ENCODE measurements around the gene PSMB7.

PSMB7 gene

GRCh38 chr9:124359426-124359825 is 55.8 kb downstream of the PSMB7 start:
- H3K27ac ChIP-seq (ENCODE audit: low read depth, low read length): no peak overlapping the region
- no peak overlapping the region for H3K4me3 ChIP-seq (ENCODE audit: low read depth in 1 of 2, low read length in 2 of 2)
- no peak overlapping the region for H3K9ac ChIP-seq (ENCODE audit: low read depth in 1 of 2, low read length in 2 of 2)
- H3K4me1 ChIP-seq (ENCODE audit: control insufficient read depth in 1 of 2, insufficient read depth in 2 of 2, low read length in 2 of 2): no peaks in the 10 kb centered on the region
- no peaks in the 10 kb centered on the region for H3K9me3 ChIP-seq (ENCODE audit: control insufficient read depth in 1 of 2, low read length in 2 of 2)
- H3K36me3 ChIP-seq (ENCODE audit: control insufficient read depth in 1 of 2, insufficient read depth in 2 of 2, low read length in 2 of 2): peaks cover 10 to 30% of the 10 kb centered on the region in 2 donors
- H3K27me3 ChIP-seq (ENCODE audit: control insufficient read depth in 1 of 2, insufficient read depth in 2 of 2, low read length in 2 of 2): no peaks in the 10 kb centered on the region

- Histone ChIP-seq H3K36me3 (ENCODE audit: control insufficient read depth in 1 of 2, insufficient read depth in 2 of 2, low read length in 2 of 2) (peaks cover 12 to 37% of the 10 kb centered on the region in 2 donors), H3K27me3 (ENCODE audit: control insufficient read depth in 1 of 2, insufficient read depth in 2 of 2, low read length in 2 of 2) (no peaks in the 10 kb centered on the region), H3K27ac (ENCODE audit: low read depth, low read length) (no peak overlapping the region), H3K9ac (ENCODE audit: low read depth in 1 of 2, low read length in 2 of 2) (no peak overlapping the region), H3K9me3 (ENCODE audit: control insufficient read depth in 1 of 2, low read length in 2 of 2) (no peaks in the 10 kb centered on the region), H3K4me1 (ENCODE audit: control insufficient read depth in 1 of 2, insufficient read depth in 2 of 2, low read length in 2 of 2) (no peaks in the 10 kb centered on the region), H3K4me3 (ENCODE audit: low read depth in 1 of 2, low read length in 2 of 2) (no peak overlapping the region)
Measured at GRCh38 chr9:124358631-124359030, 56.6 kb downstream of the PSMB7 start.

GRCh38 chr9:124357721-124358361 is 57.4 kb downstream of the PSMB7 start:
- Histone ChIP-seq H3K9ac (ENCODE audit: low read depth in 1 of 2, low read length in 2 of 2) (no peak overlapping the region), H3K27me3 (ENCODE audit: control insufficient read depth in 1 of 2, insufficient read depth in 2 of 2, low read length in 2 of 2) (no peaks in the 10 kb centered on the region), H3K4me1 (ENCODE audit: control insufficient read depth in 1 of 2, insufficient read depth in 2 of 2, low read length in 2 of 2) (no peaks in the 10 kb centered on the region), H3K36me3 (ENCODE audit: control insufficient read depth in 1 of 2, insufficient read depth in 2 of 2, low read length in 2 of 2) (peaks cover 20 to 45% of the 10 kb centered on the region in 2 donors), H3K9me3 (ENCODE audit: control insufficient read depth in 1 of 2, low read length in 2 of 2) (no peaks in the 10 kb centered on the region), H3K4me3 (ENCODE audit: low read depth in 1 of 2, low read length in 2 of 2) (no peak overlapping the region), H3K27ac (ENCODE audit: low read depth, low read length) (no peak overlapping the region)

GRCh38 chr9:124356745-124357390 is 58.4 kb downstream of the PSMB7 start:
- Histone ChIP-seq H3K9me3 (ENCODE audit: control insufficient read depth in 1 of 2, low read length in 2 of 2) (no peaks in the 10 kb centered on the region), H3K9ac (ENCODE audit: low read depth in 1 of 2, low read length in 2 of 2) (no peak overlapping the region), H3K27me3 (ENCODE audit: control insufficient read depth in 1 of 2, insufficient read depth in 2 of 2, low read length in 2 of 2) (no peaks in the 10 kb centered on the region), H3K4me1 (ENCODE audit: control insufficient read depth in 1 of 2, insufficient read depth in 2 of 2, low read length in 2 of 2) (no peaks in the 10 kb centered on the region), H3K4me3 (ENCODE audit: low read depth in 1 of 2, low read length in 2 of 2) (no peak overlapping the region), H3K36me3 (ENCODE audit: control insufficient read depth in 1 of 2, insufficient read depth in 2 of 2, low read length in 2 of 2) (peaks cover 28 to 55% of the 10 kb centered on the region in 2 donors), H3K27ac (ENCODE audit: low read depth, low read length) (no peak overlapping the region)

- H3K4me3 ChIP-seq (ENCODE audit: low read depth in 1 of 2, low read length in 2 of 2): no peak overlapping the region
- H3K4me1 ChIP-seq (ENCODE audit: control insufficient read depth in 1 of 2, insufficient read depth in 2 of 2, low read length in 2 of 2): no peaks in the 10 kb centered on the region
- H3K27me3 ChIP-seq (ENCODE audit: control insufficient read depth in 1 of 2, insufficient read depth in 2 of 2, low read length in 2 of 2): no peaks in the 10 kb centered on the region
- no peak overlapping the region for H3K27ac ChIP-seq (ENCODE audit: low read depth, low read length)
- H3K36me3 ChIP-seq (ENCODE audit: control insufficient read depth in 1 of 2, insufficient read depth in 2 of 2, low read length in 2 of 2): peaks cover 35 to 60% of the 10 kb centered on the region in 2 donors
- H3K9ac ChIP-seq (ENCODE audit: low read depth in 1 of 2, low read length in 2 of 2): no peak overlapping the region
- H3K9me3 ChIP-seq (ENCODE audit: control insufficient read depth in 1 of 2, low read length in 2 of 2): no peaks in the 10 kb centered on the region
Measured at GRCh38 chr9:124355941-124356744, 59.1 kb downstream of the PSMB7 start.

GRCh38 chr9:124355039-124355940 is 60.0 kb downstream of the PSMB7 start:
- Histone ChIP-seq H3K9me3 (ENCODE audit: control insufficient read depth in 1 of 2, low read length in 2 of 2) (no peaks in the 10 kb centered on the region), H3K9ac (ENCODE audit: low read depth in 1 of 2, low read length in 2 of 2) (no peak overlapping the region), H3K27ac (ENCODE audit: low read depth, low read length) (no peak overlapping the region), H3K36me3 (ENCODE audit: control insufficient read depth in 1 of 2, insufficient read depth in 2 of 2, low read length in 2 of 2) (peaks cover 44 to 68% of the 10 kb centered on the region in 2 donors), H3K4me3 (ENCODE audit: low read depth in 1 of 2, low read length in 2 of 2) (no peak overlapping the region), H3K27me3 (ENCODE audit: control insufficient read depth in 1 of 2, insufficient read depth in 2 of 2, low read length in 2 of 2) (no peaks in the 10 kb centered on the region), H3K4me1 (ENCODE audit: control insufficient read depth in 1 of 2, insufficient read depth in 2 of 2, low read length in 2 of 2) (no peaks in the 10 kb centered on the region)

GRCh38 chr9:124354346-124355038 is 60.8 kb downstream of the PSMB7 start:
- Histone ChIP-seq H3K9me3 (ENCODE audit: control insufficient read depth in 1 of 2, low read length in 2 of 2) (no peaks in the 10 kb centered on the region), H3K36me3 (ENCODE audit: control insufficient read depth in 1 of 2, insufficient read depth in 2 of 2, low read length in 2 of 2) (peaks cover 46 to 76% of the 10 kb centered on the region in 2 donors), H3K27me3 (ENCODE audit: control insufficient read depth in 1 of 2, insufficient read depth in 2 of 2, low read length in 2 of 2) (no peaks in the 10 kb centered on the region), H3K27ac (ENCODE audit: low read depth, low read length) (no peak overlapping the region), H3K4me1 (ENCODE audit: control insufficient read depth in 1 of 2, insufficient read depth in 2 of 2, low read length in 2 of 2) (no peaks in the 10 kb centered on the region), H3K9ac (ENCODE audit: low read depth in 1 of 2, low read length in 2 of 2) (no peak overlapping the region), H3K4me3 (ENCODE audit: low read depth in 1 of 2, low read length in 2 of 2) (no peak overlapping the region)

- no peak overlapping the region for H3K27ac ChIP-seq (ENCODE audit: low read depth, low read length)
- H3K4me1 ChIP-seq (ENCODE audit: control insufficient read depth in 1 of 2, insufficient read depth in 2 of 2, low read length in 2 of 2): no peaks in the 10 kb centered on the region
- no peak overlapping the region for H3K4me3 ChIP-seq (ENCODE audit: low read depth in 1 of 2, low read length in 2 of 2)
- H3K9ac ChIP-seq (ENCODE audit: low read depth in 1 of 2, low read length in 2 of 2): no peak overlapping the region
- H3K9me3 ChIP-seq (ENCODE audit: control insufficient read depth in 1 of 2, low read length in 2 of 2): no peaks in the 10 kb centered on the region
- peaks cover 52 to 82% of the 10 kb centered on the region in 2 donors for H3K36me3 ChIP-seq (ENCODE audit: control insufficient read depth in 1 of 2, insufficient read depth in 2 of 2, low read length in 2 of 2)
- H3K27me3 ChIP-seq (ENCODE audit: control insufficient read depth in 1 of 2, insufficient read depth in 2 of 2, low read length in 2 of 2): no peaks in the 10 kb centered on the region
Measured at GRCh38 chr9:124353811-124354274, 61.4 kb downstream of the PSMB7 start.

GRCh38 chr9:124353166-124353768 is 62.0 kb downstream of the PSMB7 start:
- no peaks in the 10 kb centered on the region for H3K27me3 ChIP-seq (ENCODE audit: control insufficient read depth in 1 of 2, insufficient read depth in 2 of 2, low read length in 2 of 2)
- no peak overlapping the region for H3K9ac ChIP-seq (ENCODE audit: low read depth in 1 of 2, low read length in 2 of 2)
- H3K27ac ChIP-seq (ENCODE audit: low read depth, low read length): no peak overlapping the region
- H3K4me1 ChIP-seq (ENCODE audit: control insufficient read depth in 1 of 2, insufficient read depth in 2 of 2, low read length in 2 of 2): no peaks in the 10 kb centered on the region
- H3K4me3 ChIP-seq (ENCODE audit: low read depth in 1 of 2, low read length in 2 of 2): no peak overlapping the region
- peaks cover 57 to 88% of the 10 kb centered on the region in 2 donors for H3K36me3 ChIP-seq (ENCODE audit: control insufficient read depth in 1 of 2, insufficient read depth in 2 of 2, low read length in 2 of 2)
- H3K9me3 ChIP-seq (ENCODE audit: control insufficient read depth in 1 of 2, low read length in 2 of 2): no peaks in the 10 kb centered on the region

Measured in duodenal mucosa (tissue), 2 donors.